CD4-positive, alpha-beta T cell treated with Interferon gamma for 1 hour (primary cell): ENCODE data around the gene LRG1.
A peak's percentile ranks its signal among the peaks of the same experiment; 100 is the strongest.
"Not testable (repeated sequence)": the region's sequence is repeated elsewhere in the genome, so short reads cannot be mapped to it uniquely, and the experiment has no call there.

Source experiments
- DNase-seq: peaks from one replicate; pipeline ENCODE4 v3.0.0-alpha.2; 2020

The LRG1 gene

GRCh38 chr19:4550018-4550417, 10.2 kb upstream of the LRG1 start:
- no peak for DNase-seq

- no peak for DNase-seq
These were observed 8.4 kb upstream of the LRG1 start for GRCh38 chr19:4548238-4548584.

GRCh38 chr19:4547303-4548237, 7.7 kb upstream of the LRG1 start:
- no peak for DNase-seq

GRCh38 chr19:4543842-4544647, 4.2 kb upstream of the LRG1 start:
- no peak for DNase-seq

- no peak for DNase-seq
These were observed 3.3 kb upstream of the LRG1 start for GRCh38 chr19:4542896-4543841.

- not testable (repeated sequence) for DNase-seq
These were observed 1.9 kb upstream of the LRG1 start for GRCh38 chr19:4541806-4542145.

- peak; percentile 35 for DNase-seq
These were observed 1.4 kb upstream of the LRG1 start for GRCh38 chr19:4541114-4541805.

- DNase-seq = no peak
These were observed 605 bp downstream of the LRG1 start for GRCh38 chr19:4539169-4539692.

- no peak for DNase-seq
These were observed 1.3 kb downstream of the LRG1 start for GRCh38 chr19:4538601-4538954.

- no peak for DNase-seq
These were observed 1.8 kb downstream of the LRG1 start for GRCh38 chr19:4537953-4538600.

GRCh38 chr19:4536798-4537197, 3.0 kb downstream of the LRG1 start:
- DNase-seq = no peak

- DNase-seq = peak; percentile 62
These were observed 4.8 kb downstream of the LRG1 start, which contains the start of gene PLIN5 for GRCh38 chr19:4534836-4535658. TSS of gene PLIN5 (minus strand) at chr19:4535224. CDS start at chr19:4534074, 1,150 bp downstream.

- no peak for DNase-seq
These were observed 5.9 kb downstream of the LRG1 start for GRCh38 chr19:4533835-4534424.

- DNase-seq = no peak
These were observed 6.5 kb downstream of the LRG1 start for GRCh38 chr19:4533334-4533733.

- no peak for DNase-seq
These were observed 8.2 kb downstream of the LRG1 start for GRCh38 chr19:4531562-4532165.

GRCh38 chr19:4529924-4530522, 9.8 kb downstream of the LRG1 start:
- no peak for DNase-seq

GRCh38 chr19:4528843-4529242, 11.0 kb downstream of the LRG1 start:
- DNase-seq = no peak

GRCh38 chr19:4527377-4527776, 12.5 kb downstream of the LRG1 start:
- not testable (repeated sequence) for DNase-seq

- DNase-seq = no peak
These were observed 14.3 kb downstream of the LRG1 start for GRCh38 chr19:4525563-4526002.
